Astrocyte (in vitro differentiated cells and primary cell): ENCODE data around the gene TMEM223. TPM values are rescaled to one million over a fixed set of nuclear protein-coding genes. Genes with fewer than 3 reads are reported as not detected.

Experiments used
- DNase-seq: peaks from one replicate; pipeline ENCODE4 v3.0.0-alpha.2; 2010; ENCODE audit warnings: low read depth
- FAIRE-seq: peaks from 2 replicates; lab custom pipeline; 2011; peaks lifted over from hg19 to GRCh38; lab: Jason Lieb, UNC
- H2AFZ ChIP-seq: 2 replicates; pipeline ENCODE4 v1.6.0; 2012; ENCODE audit warnings: low read depth, low read length, inconsistent platforms
- H3K27ac ChIP-seq: 2 replicates; pipeline ENCODE4 v1.5.1; 2011; ENCODE audit warnings: low read depth, low read length, inconsistent platforms
- H3K27me3 ChIP-seq: 2 replicates; pipeline ENCODE4 v1.6.0; 2011; ENCODE audit warnings: low read length, inconsistent platforms; ENCODE audit not compliant: insufficient read depth
- H3K36me3 ChIP-seq: 2 replicates; pipeline ENCODE4 v1.5.1; 2011; ENCODE audit warnings: low read length, inconsistent platforms; ENCODE audit not compliant: insufficient read depth
- H3K4me1 ChIP-seq: 2 replicates; pipeline ENCODE4 v1.5.1; 2011; ENCODE audit warnings: low read length, inconsistent platforms; ENCODE audit not compliant: insufficient read depth
- H3K4me2 ChIP-seq: 2 replicates; pipeline ENCODE4 v1.6.0; 2012; ENCODE audit warnings: low read length, inconsistent platforms
- H3K4me3 ChIP-seq: 2 replicates; pipeline ENCODE4 v1.5.1; 2011; ENCODE audit warnings: low read depth, mild to moderate bottlenecking, low read length, inconsistent platforms; ENCODE audit not compliant: insufficient read depth
- H3K79me2 ChIP-seq: 2 replicates; pipeline ENCODE4 v1.6.0; 2012; ENCODE audit warnings: mild to moderate bottlenecking, low read length, inconsistent platforms; ENCODE audit not compliant: insufficient read depth
- H3K9ac ChIP-seq: 2 replicates; pipeline ENCODE4 v1.6.0; 2012; ENCODE audit warnings: mild to moderate bottlenecking, low read length, inconsistent platforms
- H3K9me3 ChIP-seq: 2 replicates; pipeline ENCODE4 v1.5.1; 2012; ENCODE audit warnings: low read depth, mild to moderate bottlenecking, low read length, inconsistent platforms; ENCODE audit not compliant: insufficient read depth
- H4K20me1 ChIP-seq: 2 replicates; pipeline ENCODE4 v1.6.0; 2012; ENCODE audit warnings: low read length, inconsistent platforms; ENCODE audit not compliant: insufficient read depth
- H3K27ac Mint-ChIP-seq: one replicate; pipeline ENCODE4 v1.8.0; 2021; ENCODE audit warnings: mild to moderate bottlenecking, mixed read lengths; ENCODE audit not compliant: unreplicated experiment
- H3K27me3 Mint-ChIP-seq: one replicate; pipeline ENCODE4 v1.8.0; 2021; ENCODE audit warnings: low read depth, mixed read lengths; ENCODE audit not compliant: unreplicated experiment
- H3K36me3 Mint-ChIP-seq: one replicate; pipeline ENCODE4 v1.8.0; 2021; ENCODE audit warnings: low read depth, mixed read lengths; ENCODE audit not compliant: unreplicated experiment
- H3K4me1 Mint-ChIP-seq: one replicate; pipeline ENCODE4 v1.8.0; 2021; ENCODE audit warnings: low read depth, mixed read lengths; ENCODE audit not compliant: unreplicated experiment
- H3K4me3 Mint-ChIP-seq: one replicate; pipeline ENCODE4 v1.8.0; 2021; ENCODE audit warnings: mild to moderate bottlenecking, moderate library complexity, mixed read lengths; ENCODE audit not compliant: unreplicated experiment
- H3K9me3 Mint-ChIP-seq: one replicate; pipeline ENCODE4 v1.8.0; 2021; ENCODE audit warnings: mild to moderate bottlenecking, mixed read lengths; ENCODE audit not compliant: unreplicated experiment
- CTCF ChIP-seq: IDR thresholded peaks from 2 replicates; pipeline ENCODE4 v1.5.1; 2011; ENCODE audit warnings: low read depth, mild to moderate bottlenecking, inconsistent platforms, low read length, moderate library complexity; ENCODE audit not compliant: insufficient read depth
- EZH2 ChIP-seq: IDR thresholded peaks from 2 replicates; pipeline ENCODE4 v1.6.1; 2012; ENCODE audit warnings: mild to moderate bottlenecking, low read length, inconsistent platforms; ENCODE audit not compliant: insufficient read depth
- total RNA-seq: library from RNA; stranded (reverse); gene quantifications from 2 replicates; pipeline ENCODE4 v1.2.1, GENCODE V29; 2021

TMEM223 gene
- total RNA-seq, 1 donor from 2014 or later = 7.8 TPM

- FAIRE-seq = no peak
Observed at GRCh38 chr11:62811659-62812058, 19.9 kb upstream of the TMEM223 start.

GRCh38 chr11:62810748-62811147, 18.9 kb upstream of the TMEM223 start:
- peaks cover 15% of the 10 kb centered on the region for H3K4me1 Mint-ChIP-seq

More at GRCh38 chr11:62811659-62812058, 19.9 kb upstream of the TMEM223 start:
- Histone ChIP-seq H4K20me1 (no peaks in the 10 kb centered on the region), H3K4me1 (peaks cover 3% of the 10 kb centered on the region), H3K79me2 (no peaks in the 10 kb centered on the region), H2AFZ (no peak overlapping the region), H3K4me2 (no peak overlapping the region), H3K9me3 (no peaks in the 10 kb centered on the region), H3K9ac (no peak overlapping the region), H3K27me3 (no peaks in the 10 kb centered on the region), H3K36me3 (peaks cover 5% of the 10 kb centered on the region), H3K27ac (no peak overlapping the region), H3K4me3 (no peak overlapping the region)
- Mint-ChIP-seq H3K27ac (no peak overlapping the region), H3K9me3 (no peaks in the 10 kb centered on the region), H3K4me3 (no peak overlapping the region), H3K36me3 (peaks cover 11% of the 10 kb centered on the region), H3K27me3 (no peaks in the 10 kb centered on the region), H3K4me1 (peaks cover 7% of the 10 kb centered on the region)
- no peak for DNase-seq
- TF ChIP-seq CTCF = no peak
- no peak for TF ChIP-seq EZH2

More at GRCh38 chr11:62810748-62811147, 18.9 kb upstream of the TMEM223 start:
- peaks cover 3% of the 10 kb centered on the region for H3K36me3 ChIP-seq
- no peaks in the 10 kb centered on the region for H3K27me3 ChIP-seq
- no peak overlapping the region for H3K9ac ChIP-seq
- no peak overlapping the region for H3K27ac Mint-ChIP-seq
- peaks cover 14% of the 10 kb centered on the region for H3K36me3 Mint-ChIP-seq
- H3K4me3 Mint-ChIP-seq = peak overlapping the region; percentile 25
- peaks cover 12% of the 10 kb centered on the region for H3K4me1 ChIP-seq
- H3K9me3 Mint-ChIP-seq = no peaks in the 10 kb centered on the region
- H3K4me2 ChIP-seq = no peak overlapping the region
- FAIRE-seq (no peak), DNase-seq (no peak)
- no peaks in the 10 kb centered on the region for H3K27me3 Mint-ChIP-seq
- no peaks in the 10 kb centered on the region for H3K79me2 ChIP-seq
- H3K27ac ChIP-seq = no peak overlapping the region
- H2AFZ ChIP-seq = no peak overlapping the region
- H3K9me3 ChIP-seq = no peaks in the 10 kb centered on the region
- TF ChIP-seq CTCF (no peak), EZH2 (no peak)
- H3K4me3 ChIP-seq = no peak overlapping the region
- H4K20me1 ChIP-seq = no peaks in the 10 kb centered on the region
